ENCODE results near the gene CPEB4. TPM values are rescaled to one million over a fixed set of nuclear protein-coding genes. Genes with fewer than 3 reads are reported as not detected.

The CPEB4 gene
- total RNA-seq, 1 experiment from 2014 or later = 8.7 TPM

GRCh38 chr5:173903396-173904140, 15.4 kb downstream of the CPEB4 start:
- Histone ChIP-seq H2BK20ac (ENCODE audit: low read depth, low read length, poor library complexity, severe bottlenecking) (no peak overlapping the region), H3K79me2 (ENCODE audit: insufficient read depth, low read length) (no peaks in the 10 kb centered on the region), H3K27ac (ENCODE audit: insufficient read length, low read depth, low read length) (no peak overlapping the region), H3K23me2 (ENCODE audit: insufficient read length, low read depth, low read length, poor library complexity, severe bottlenecking) (no peaks in the 10 kb centered on the region), H3K23ac (ENCODE audit: insufficient read length, low read depth, low read length) (no peak overlapping the region), H2BK15ac (ENCODE audit: low read depth, low read length) (no peak overlapping the region), H3K4ac (ENCODE audit: low read depth, low read length) (no peak overlapping the region), H3T11ph (ENCODE audit: low read length) (no peak overlapping the region), H3K9me3 (ENCODE audit: control insufficient read depth, low read depth, low read length) (no peaks in the 10 kb centered on the region), H4K91ac (ENCODE audit: insufficient read length, low read depth, low read length) (no peak overlapping the region), H3K18ac (ENCODE audit: insufficient read length, low read depth, low read length) (no peak overlapping the region), H3K56ac (ENCODE audit: insufficient read length, low read depth, low read length) (no peak overlapping the region), H4K20me1 (ENCODE audit: control insufficient read depth, insufficient read depth, insufficient read length) (no peaks in the 10 kb centered on the region), H2AFZ (ENCODE audit: low read length) (no peak overlapping the region), H3K9ac (ENCODE audit: extremely low read depth, insufficient read length, low read length) (no peak overlapping the region), H4K8ac (replicated peaks; ENCODE audit: insufficient read length, low read depth, low read length) (no peak overlapping the region), H3K4me2 (ENCODE audit: insufficient read depth, insufficient read length, low read length) (no peak overlapping the region), H3K27me3 (ENCODE audit: insufficient read depth, low read length) (no peaks in the 10 kb centered on the region), H2BK12ac (ENCODE audit: insufficient read length, low read depth, low read length) (no peak overlapping the region), H4K5ac (ENCODE audit: insufficient read length, low read depth, low read length) (no peak overlapping the region), H2BK5ac (ENCODE audit: insufficient read length, low read length) (no peak overlapping the region), H3K14ac (ENCODE audit: insufficient read depth, low read length) (no peak overlapping the region), H2BK120ac (ENCODE audit: low read depth, low read length, poor library complexity, severe bottlenecking) (no peak overlapping the region), H3K79me1 (ENCODE audit: insufficient read depth, low read depth, low read length, poor library complexity, severe bottlenecking) (no peaks in the 10 kb centered on the region), H2AK5ac (ENCODE audit: insufficient read length, low read length) (no peak overlapping the region), H3K4me1 (ENCODE audit: insufficient read depth, low read length) (peaks cover 3% of the 10 kb centered on the region; the same call in 1 of the 2 replicates)
- Mint-ChIP-seq H3K4me1 (peaks cover 23 to 31% of the 10 kb centered on the region in 2 experiments), H3K36me3 (ENCODE audit: insufficient read depth in 1 of 3, low read depth in 3 of 3) (no peaks in the 10 kb centered on the region), H3K27me3 (ENCODE audit: low read depth) (no peaks in the 10 kb centered on the region; the same call in 1 of the 2 replicates), H3K27ac (0 out of 7 replicates have a peak overlapping the region, but pooled peaks of 1 of the 3 experiments have one; percentile 15), H3K4me3 (no peak overlapping the region), H3K9me3 (no peaks in the 10 kb centered on the region)
- DNase-seq = no peak
- WGBS (ENCODE audit: extremely low coverage, insufficient read length, low lambda C conversion rate) = no CpG with 5 or more reads among the region's 5 CpGs
- TF ChIP-seq CTCF (conservative IDR thresholded peaks at IDR 0.05) = no peak

Measured in H9 (cell line).